Spleen (tissue), 11 donors: ENCODE measurements around the gene BRINP3. TPM values are rescaled to one million over a fixed set of nuclear protein-coding genes. Genes with fewer than 3 reads are reported as not detected.

Experiments used
- DNase-seq: peaks from one replicate; pipeline ENCODE4 v3.0.0-alpha.2; 2020
- H3K27ac ChIP-seq, 8 donors: fragments of 200-600 bp; sonication (generic) in 7 of 8; 1 replicate in 4 of 8; 2 replicates in 4 of 8; pipeline versions ENCODE4 v1.5.0 to v1.8.0; 2016 to 2021; ENCODE audit warnings: inconsistent platforms in 4 of 8, mild to moderate bottlenecking in 4 of 8, moderate library complexity in 1 of 8
- H3K27me3 ChIP-seq, 7 donors: fragments of 200-600 bp; sonication (generic) in 6 of 7; replicated peaks in 1 of 7; 1 replicate in 4 of 7; 2 replicates in 3 of 7; pipeline versions ENCODE4 v1.5.0 to v1.8.0; 2016 to 2021; ENCODE audit warnings: inconsistent platforms in 3 of 7, mild to moderate bottlenecking in 1 of 7
- H3K36me3 ChIP-seq, 6 donors: fragments of 200-600 bp; sonication (generic) in 5 of 6; 1 replicate in 4 of 6; 2 replicates in 2 of 6; pipeline versions ENCODE4 v1.5.0 to v1.8.0; 2016 to 2021; ENCODE audit warnings: inconsistent platforms in 2 of 6
- H3K4me1 ChIP-seq, 6 donors: fragments of 200-600 bp; sonication (generic) in 5 of 6; 1 replicate in 3 of 6; 2 replicates in 3 of 6; pipeline versions ENCODE4 v1.5.0 to v1.8.0; 2016 to 2021; ENCODE audit warnings: inconsistent platforms in 3 of 6
- H3K4me3 ChIP-seq, 8 donors: fragments of 200-600 bp; sonication (generic) in 7 of 8; 1 replicate in 4 of 8; 2 replicates in 4 of 8; pipeline versions ENCODE4 v1.5.0 to v1.8.0; 2016 to 2021; ENCODE audit warnings: inconsistent platforms in 4 of 8, mild to moderate bottlenecking in 4 of 8, moderate library complexity in 2 of 8
- H3K9me3 ChIP-seq, 8 donors: fragments of 200-600 bp; sonication (generic) in 7 of 8; 1 replicate in 4 of 8; 2 replicates in 4 of 8; pipeline versions ENCODE4 v1.5.0 to v1.8.0; 2016 to 2021; ENCODE audit warnings: inconsistent platforms in 4 of 8
- POLR2A ChIP-seq, 3 donors: fragments of 450-650 bp; IDR thresholded peaks; one replicate each; pipeline ENCODE4 v1.5.1; 2017; ENCODE audit warnings: antibody characterized with exemption in 3 of 3, mild to moderate bottlenecking in 1 of 3
- POLR2AphosphoS5 ChIP-seq, 3 donors: sonication (generic); formaldehyde crosslinking; IDR thresholded peaks; one replicate each; pipeline ENCODE4 v1.5.1; 2017; ENCODE audit warnings: antibody characterized with exemption in 3 of 3
- WGBS, 5 donors: extraction: QIAGEN DNeasy Blood & Tissue Kit in 3 of 5; methylation state at CpG; one replicate each; pipeline versions ENCODE4 v1.1.5 to v1.1.7; 2013 to 2018; 5-methylcytosine and 5-hydroxymethylcytosine counted together
- intact Hi-C: fragments of 100-400 bp; cut with DNase I; formaldehyde crosslinking; loops from one replicate; pipeline ENCODE4 v1.15.0; 2023; ENCODE audit warnings: low total_unique reads
- polyA plus RNA-seq, 3 donors: library from polyadenylated mRNA; stranded (reverse); fragments of 200-250 nt; gene quantifications; one replicate each; pipeline ENCODE4 v1.2.1, GENCODE V29; 2013
- total RNA-seq, 7 donors: library from RNA; depleted of rRNA in 3 of 7; stranded (reverse); fragments of >200 nt in 3 of 7; fragmentation: NEBNext Ultra II Directional in 4 of 7; extraction: Animal tissue kit (Norgen Biotek cat#: 25700) in 4 of 7; gene quantifications; one replicate each; pipeline versions ENCODE4 v1.1.0 to v1.2.1, GENCODE V29; 2016 to 2021
- TF ChIP-seq, protein P1 (sequence below), 11 experiments: fragments of 200-600 bp in 7 of 11; fragments of 450-650 bp in 4 of 11; sonication (generic) in 4 of 11; IDR thresholded peaks in 8 of 11; conservative IDR thresholded peaks in 3 of 11; 1 replicate in 7 of 11; 2 replicates in 4 of 11; pipeline versions ENCODE4 v1.4.0 to v1.8.0; 2016 to 2021; ENCODE audit warnings: antibody characterized with exemption in 11 of 11, inconsistent platforms in 4 of 11, mild to moderate bottlenecking in 1 of 11
- donor health status: healthy with polysubstance abuse.
- donor health status: DM: no; HTN: no; CAD: no; lungs with moderate emphysema.
- donor health status: DM: no; HTN: no; CAD: no.
- donor health status: Bipolar disorder and iron deficiency.
- donor health status: healthy.
- donor health status: DM: no; HTN: no; CAD: no.
- donor health status: DM: yes; HTN: yes; CAD: no.

BRINP3 gene
- total and polyA plus RNA-seq, 10 donors = not detected

DNA sequence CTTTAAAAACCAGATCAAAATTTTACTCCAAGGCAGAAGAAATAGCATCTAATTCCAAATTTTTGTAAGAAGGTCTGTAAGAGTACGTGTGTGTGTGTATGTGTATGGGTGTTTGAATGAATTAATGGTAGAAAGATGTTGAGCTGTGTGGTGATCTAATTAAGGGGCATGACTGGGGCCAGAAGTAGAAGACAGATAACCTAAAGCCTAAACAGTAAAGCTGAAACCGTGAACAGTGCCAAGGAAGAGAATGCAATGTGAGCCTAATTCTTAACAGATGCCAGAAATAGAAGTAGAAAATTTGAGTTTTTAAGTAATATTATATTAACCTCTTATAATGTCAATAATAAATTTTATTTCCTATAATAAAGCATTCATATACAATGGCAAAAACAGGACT, 38.2 kb downstream of the BRINP3 start:
- H3K27me3 ChIP-seq = no peaks in the 10 kb centered on the region
- H3K4me1 ChIP-seq = no peaks in the 10 kb centered on the region
- no peaks in the 10 kb centered on the region for H3K9me3 ChIP-seq
- 63 to 78% (median 73%) methylated on average over 2 of the region's 2 CpGs for WGBS, 5 donors
- no peak for DNase-seq
- H3K4me3 ChIP-seq = no peak overlapping the region
- no peak overlapping the region for H3K27ac ChIP-seq
- no peaks in the 10 kb centered on the region for H3K36me3 ChIP-seq
- TF ChIP-seq POLR2A (IDR thresholded peaks at IDR 0.05) = no peak
- TF ChIP-seq, protein P1, sequence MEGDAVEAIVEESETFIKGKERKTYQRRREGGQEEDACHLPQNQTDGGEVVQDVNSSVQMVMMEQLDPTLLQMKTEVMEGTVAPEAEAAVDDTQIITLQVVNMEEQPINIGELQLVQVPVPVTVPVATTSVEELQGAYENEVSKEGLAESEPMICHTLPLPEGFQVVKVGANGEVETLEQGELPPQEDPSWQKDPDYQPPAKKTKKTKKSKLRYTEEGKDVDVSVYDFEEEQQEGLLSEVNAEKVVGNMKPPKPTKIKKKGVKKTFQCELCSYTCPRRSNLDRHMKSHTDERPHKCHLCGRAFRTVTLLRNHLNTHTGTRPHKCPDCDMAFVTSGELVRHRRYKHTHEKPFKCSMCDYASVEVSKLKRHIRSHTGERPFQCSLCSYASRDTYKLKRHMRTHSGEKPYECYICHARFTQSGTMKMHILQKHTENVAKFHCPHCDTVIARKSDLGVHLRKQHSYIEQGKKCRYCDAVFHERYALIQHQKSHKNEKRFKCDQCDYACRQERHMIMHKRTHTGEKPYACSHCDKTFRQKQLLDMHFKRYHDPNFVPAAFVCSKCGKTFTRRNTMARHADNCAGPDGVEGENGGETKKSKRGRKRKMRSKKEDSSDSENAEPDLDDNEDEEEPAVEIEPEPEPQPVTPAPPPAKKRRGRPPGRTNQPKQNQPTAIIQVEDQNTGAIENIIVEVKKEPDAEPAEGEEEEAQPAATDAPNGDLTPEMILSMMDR (IDR thresholded peaks at IDR 0.05 in 8 of 11, conservative IDR thresholded peaks at IDR 0.05 in 3 of 11) = no peak
- TF ChIP-seq POLR2AphosphoS5 (IDR thresholded peaks at IDR 0.05) = no peak
- intact Hi-C loops = no loop called here

DNA sequence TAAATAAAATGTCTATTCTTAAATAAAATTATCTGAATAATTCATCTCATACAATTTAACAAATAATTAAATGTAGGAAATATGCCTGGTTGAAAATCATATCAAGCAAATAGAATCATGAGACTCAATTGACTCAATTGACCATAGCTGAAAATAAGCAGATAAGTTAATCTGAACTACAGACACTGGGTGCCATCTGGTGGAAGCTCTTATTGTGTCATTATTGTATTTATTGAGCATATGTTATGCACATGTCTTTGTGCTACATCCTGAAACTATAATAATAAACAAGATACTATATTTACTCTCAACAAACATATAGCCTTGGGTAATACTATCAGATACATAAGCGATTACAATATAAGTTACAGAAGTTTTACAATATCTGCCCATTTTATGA, 41.0 kb downstream of the BRINP3 start:
- WGBS, 5 donors = 85 to 93% (median 89%) methylated on average over 1 of the region's 1 CpG
- no peaks in the 10 kb centered on the region for H3K27me3 ChIP-seq

DNA sequence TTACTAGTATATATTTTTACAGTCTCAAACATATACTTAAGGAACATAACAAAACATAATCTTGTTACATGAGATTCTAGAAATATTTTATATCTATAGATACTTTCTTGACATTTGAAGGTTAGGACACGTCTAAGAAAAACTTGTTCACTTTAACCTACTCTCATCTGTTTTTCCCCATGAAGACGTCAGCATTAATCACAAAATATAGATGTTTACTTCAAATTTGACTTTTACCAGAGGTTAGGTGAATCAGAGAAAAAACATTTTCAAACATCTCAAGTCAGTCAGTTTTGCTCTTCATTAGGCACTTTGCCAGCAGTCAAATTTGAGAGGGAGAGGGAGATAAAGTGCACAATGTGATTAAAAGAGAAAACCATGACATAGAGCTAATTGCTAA, 47.7 kb downstream of the BRINP3 start:
- Histone ChIP-seq H3K27ac (no peak overlapping the region), H3K4me1 (no peaks in the 10 kb centered on the region), H3K36me3 (no peaks in the 10 kb centered on the region), H3K27me3 (no peaks in the 10 kb centered on the region), H3K4me3 (no peak overlapping the region), H3K9me3 (no peaks in the 10 kb centered on the region)
- intact Hi-C loops = no loop called here
- no peak for DNase-seq
- TF ChIP-seq, protein P1 (IDR thresholded peaks at IDR 0.05 in 8 of 11, conservative IDR thresholded peaks at IDR 0.05 in 3 of 11) = no peak
- no peak for TF ChIP-seq POLR2AphosphoS5 (IDR thresholded peaks at IDR 0.05)
- TF ChIP-seq POLR2A (IDR thresholded peaks at IDR 0.05) = no peak
- WGBS, 5 donors = 75 to 91% (median 84%) methylated on average over 2 of the region's 2 CpGs

More for the DNA sequence above, 41.0 kb downstream of the BRINP3 start:
- DNase-seq = no peak
- Histone ChIP-seq H3K4me3 (no peak overlapping the region), H3K9me3 (no peaks in the 10 kb centered on the region), H3K36me3 (no peaks in the 10 kb centered on the region), H3K4me1 (no peaks in the 10 kb centered on the region), H3K27ac (no peak overlapping the region)
- intact Hi-C loops = no loop called here
- no peak for TF ChIP-seq POLR2A (IDR thresholded peaks at IDR 0.05)
- TF ChIP-seq, protein P1 (IDR thresholded peaks at IDR 0.05 in 8 of 11, conservative IDR thresholded peaks at IDR 0.05 in 3 of 11) = no peak
- TF ChIP-seq POLR2AphosphoS5 (IDR thresholded peaks at IDR 0.05) = no peak

DNA sequence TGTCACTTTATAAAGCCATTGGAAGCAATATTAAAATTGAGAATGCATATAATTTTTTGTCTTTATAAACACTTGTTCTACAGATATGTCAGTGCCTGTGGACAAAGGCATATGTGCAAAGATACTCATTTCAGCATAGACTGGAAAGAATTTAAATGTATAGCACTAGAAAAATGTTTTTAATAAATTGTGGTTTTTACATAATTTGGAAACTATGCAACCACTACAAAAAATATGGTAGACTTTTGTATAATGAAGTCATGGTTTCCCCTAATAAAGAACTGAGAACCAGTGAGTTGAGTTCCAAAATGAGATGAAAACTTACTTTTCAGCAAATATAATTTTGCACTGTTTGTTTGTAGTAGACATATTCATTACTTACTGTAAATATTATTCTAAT, 48.5 kb downstream of the BRINP3 start:
- no peaks in the 10 kb centered on the region for H3K36me3 ChIP-seq
- H3K4me1 ChIP-seq = no peaks in the 10 kb centered on the region
- no peaks in the 10 kb centered on the region for H3K27me3 ChIP-seq
- DNase-seq = no peak
- H3K27ac ChIP-seq = no peak overlapping the region
- no peak for TF ChIP-seq POLR2A (IDR thresholded peaks at IDR 0.05)
- TF ChIP-seq, protein P1 (IDR thresholded peaks at IDR 0.05 in 8 of 11, conservative IDR thresholded peaks at IDR 0.05 in 3 of 11) = no peak
- no peak for TF ChIP-seq POLR2AphosphoS5 (IDR thresholded peaks at IDR 0.05)
- H3K4me3 ChIP-seq = no peak overlapping the region
- intact Hi-C loops = no loop called here
- H3K9me3 ChIP-seq = no peaks in the 10 kb centered on the region
